ENCODE data around the gene PARD6B.

DNA sequence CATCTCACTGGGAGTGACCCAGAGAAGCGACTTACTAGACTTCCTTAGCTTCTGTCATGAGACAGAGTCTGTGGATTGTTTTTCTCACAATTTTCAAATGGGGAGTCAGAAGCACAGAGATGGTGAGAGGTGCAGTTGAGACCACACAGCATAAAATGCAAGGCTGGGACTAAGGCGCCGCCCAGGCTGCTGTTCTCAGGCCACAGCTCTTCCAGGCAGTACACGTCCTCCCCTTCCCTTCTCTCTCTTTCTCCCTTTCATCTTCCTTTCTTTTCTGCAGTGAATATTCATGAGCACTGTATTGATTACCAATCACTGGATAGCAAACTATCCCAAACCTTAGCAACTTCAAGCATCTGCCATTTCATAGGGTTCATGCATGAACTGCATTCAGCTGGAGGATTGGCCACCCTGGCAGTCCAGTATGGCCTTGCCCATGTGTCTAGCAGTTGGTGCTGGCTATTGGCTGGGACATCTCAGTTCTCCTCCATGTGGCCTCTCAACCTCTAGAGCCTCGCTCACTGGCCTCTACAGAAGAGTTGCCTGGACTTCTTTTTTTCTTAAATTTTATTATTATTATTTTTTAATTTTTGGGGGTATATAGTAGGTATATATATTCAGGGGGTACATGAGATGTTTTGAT is 74.9 kb downstream of the PARD6B start:
- TF ChIP-seq, protein P1, sequence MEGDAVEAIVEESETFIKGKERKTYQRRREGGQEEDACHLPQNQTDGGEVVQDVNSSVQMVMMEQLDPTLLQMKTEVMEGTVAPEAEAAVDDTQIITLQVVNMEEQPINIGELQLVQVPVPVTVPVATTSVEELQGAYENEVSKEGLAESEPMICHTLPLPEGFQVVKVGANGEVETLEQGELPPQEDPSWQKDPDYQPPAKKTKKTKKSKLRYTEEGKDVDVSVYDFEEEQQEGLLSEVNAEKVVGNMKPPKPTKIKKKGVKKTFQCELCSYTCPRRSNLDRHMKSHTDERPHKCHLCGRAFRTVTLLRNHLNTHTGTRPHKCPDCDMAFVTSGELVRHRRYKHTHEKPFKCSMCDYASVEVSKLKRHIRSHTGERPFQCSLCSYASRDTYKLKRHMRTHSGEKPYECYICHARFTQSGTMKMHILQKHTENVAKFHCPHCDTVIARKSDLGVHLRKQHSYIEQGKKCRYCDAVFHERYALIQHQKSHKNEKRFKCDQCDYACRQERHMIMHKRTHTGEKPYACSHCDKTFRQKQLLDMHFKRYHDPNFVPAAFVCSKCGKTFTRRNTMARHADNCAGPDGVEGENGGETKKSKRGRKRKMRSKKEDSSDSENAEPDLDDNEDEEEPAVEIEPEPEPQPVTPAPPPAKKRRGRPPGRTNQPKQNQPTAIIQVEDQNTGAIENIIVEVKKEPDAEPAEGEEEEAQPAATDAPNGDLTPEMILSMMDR (IDR thresholded peaks at IDR 0.05; ENCODE audit: insufficient read depth, low read length, poor library complexity, severe bottlenecking), result no peak
- TF ChIP-seq EZH2phosphoT487 (conservative IDR thresholded peaks at IDR 0.05; ENCODE audit: low read length), result no peak

Data from SU-DHL-6 (cell line).